Regular cardiac myocyte (primary cell): ENCODE measurements around the gene RBSN. TPM values are rescaled to one million over a fixed set of nuclear protein-coding genes. Genes with fewer than 3 reads are reported as not detected.

ENCODE experiments used
- total RNA-seq: library from RNA; depleted of rRNA; stranded (reverse); fragments of >200 nt; gene quantifications from 2 replicates; pipeline ENCODE4 v1.2.3, GENCODE V29; 2014

Gene RBSN
- 25.1 and 26.8 TPM in 2 replicates for total RNA-seq

GRCh38 chr3:15098503-15099363, at the start of gene RBSN:
TSS of gene RBSN (minus strand) at chr3:15099148. CDS start at chr3:15096120, 3,028 bp downstream.

GRCh38 chr3:15064835-15065549, 34.0 kb downstream of the RBSN start, which contains the start of gene MRPS25:
TSS of gene MRPS25 (minus strand) at chr3:15065315. CDS start at chr3:15065194, 121 bp downstream.

Other genes with a start within 250 kb of the RBSN start
- 13.4 and 18.3 TPM in 2 replicates for gene NR2C2, start 151.6 kb downstream of the RBSN start, total RNA-seq
- 18.3 and 37.6 TPM in 2 replicates for gene MRPS25, start 33.8 kb downstream of the RBSN start, total RNA-seq
- gene CAPN7, start 107.1 kb upstream of the RBSN start, total RNA-seq, result 28.0 and 42.6 TPM in 2 replicates
- 22.2 and 53.0 TPM in 2 replicates for gene SH3BP5, start 233.4 kb upstream of the RBSN start, total RNA-seq